Fibroblast of pulmonary artery (primary cell): ENCODE data around the gene MIA.

Source experiments
- DNase-seq: peaks from one replicate; pipeline ENCODE4 v3.0.0-alpha.2; 2010; ENCODE audit warnings: low read depth
- H3K4me3 ChIP-seq: replicated peaks from 2 replicates; pipeline ENCODE4 v1.5.1; 2011; ENCODE audit warnings: low read depth, mild to moderate bottlenecking, control low read depth, low read length, moderate library complexity
- TF ChIP-seq, protein P1 (sequence below): IDR thresholded peaks from 2 replicates; pipeline ENCODE4 v1.5.1; 2011; ENCODE audit warnings: mild to moderate bottlenecking, control low read depth, low read length, inconsistent platforms; ENCODE audit errors: missing control alignments

Gene MIA

DNA sequence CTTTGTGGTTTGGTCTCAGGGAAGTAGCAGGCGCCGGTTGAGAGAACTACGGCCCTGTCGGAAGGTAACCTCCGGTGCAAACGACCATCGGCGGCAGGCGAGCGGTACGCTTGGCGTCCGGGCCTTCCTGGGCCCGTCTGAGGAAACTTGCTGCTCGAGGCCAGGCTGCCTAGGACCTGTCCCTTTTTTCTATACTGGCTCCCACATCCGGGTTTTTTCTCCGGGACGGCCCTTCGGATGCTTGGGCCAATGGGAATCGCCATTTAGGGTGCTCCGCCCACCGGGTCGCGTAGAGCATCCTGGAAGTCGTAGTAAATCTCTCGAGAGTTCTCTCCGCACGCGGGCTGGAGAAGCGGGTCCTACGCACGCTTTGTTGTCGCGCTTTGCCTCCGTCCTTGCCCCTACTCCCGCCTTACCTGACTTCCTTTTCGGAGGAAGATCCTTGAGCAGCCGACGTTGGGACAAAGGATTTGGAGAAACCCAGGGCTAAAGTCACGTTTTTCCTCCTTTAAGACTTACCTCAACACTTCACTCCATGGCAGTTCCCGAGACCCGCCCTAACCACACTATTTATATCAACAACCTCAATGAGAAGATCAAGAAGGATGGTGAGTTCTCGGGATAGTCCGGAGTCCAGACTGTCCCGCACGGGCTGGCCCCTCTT is 24.3 kb upstream of the MIA start, which contains the start of gene SNRPA:
Gene SNRPA, plus strand, starts transcription at position 330 of the 664 bp plus-strand sequence. Its CDS starts 206 bp downstream, at position 536.
- peak; percentile 98 for DNase-seq
- TF ChIP-seq, protein P1, sequence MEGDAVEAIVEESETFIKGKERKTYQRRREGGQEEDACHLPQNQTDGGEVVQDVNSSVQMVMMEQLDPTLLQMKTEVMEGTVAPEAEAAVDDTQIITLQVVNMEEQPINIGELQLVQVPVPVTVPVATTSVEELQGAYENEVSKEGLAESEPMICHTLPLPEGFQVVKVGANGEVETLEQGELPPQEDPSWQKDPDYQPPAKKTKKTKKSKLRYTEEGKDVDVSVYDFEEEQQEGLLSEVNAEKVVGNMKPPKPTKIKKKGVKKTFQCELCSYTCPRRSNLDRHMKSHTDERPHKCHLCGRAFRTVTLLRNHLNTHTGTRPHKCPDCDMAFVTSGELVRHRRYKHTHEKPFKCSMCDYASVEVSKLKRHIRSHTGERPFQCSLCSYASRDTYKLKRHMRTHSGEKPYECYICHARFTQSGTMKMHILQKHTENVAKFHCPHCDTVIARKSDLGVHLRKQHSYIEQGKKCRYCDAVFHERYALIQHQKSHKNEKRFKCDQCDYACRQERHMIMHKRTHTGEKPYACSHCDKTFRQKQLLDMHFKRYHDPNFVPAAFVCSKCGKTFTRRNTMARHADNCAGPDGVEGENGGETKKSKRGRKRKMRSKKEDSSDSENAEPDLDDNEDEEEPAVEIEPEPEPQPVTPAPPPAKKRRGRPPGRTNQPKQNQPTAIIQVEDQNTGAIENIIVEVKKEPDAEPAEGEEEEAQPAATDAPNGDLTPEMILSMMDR = no peak
- H3K4me3 ChIP-seq = peak within 1 kb of the TSS; percentile 98

DNA sequence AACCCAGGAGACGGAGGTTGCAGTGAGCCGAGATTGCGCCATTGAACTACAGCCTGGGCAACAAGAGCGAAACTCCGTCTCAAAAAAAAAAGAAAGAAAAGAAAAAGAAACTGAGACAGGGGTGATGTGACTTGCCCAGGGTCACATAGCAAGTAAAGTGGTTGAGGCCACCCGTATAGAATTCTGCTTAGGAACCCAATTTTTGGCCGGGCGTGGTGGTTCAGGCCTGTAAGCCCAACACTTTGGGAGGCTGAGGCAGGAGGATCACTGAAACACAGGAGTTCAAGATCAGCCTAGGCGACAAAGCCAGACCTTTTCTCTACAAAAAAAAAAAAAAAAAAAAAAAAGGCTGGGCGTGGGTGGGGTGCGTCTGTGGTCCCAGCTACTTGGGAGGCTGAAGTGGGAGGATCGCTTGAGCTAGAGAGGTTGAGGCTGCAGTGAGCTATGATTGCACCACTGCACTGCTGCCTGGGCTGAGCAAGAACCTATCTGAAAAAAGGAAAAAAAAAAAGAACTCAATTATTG is 23.0 kb upstream of the MIA start:
- DNase-seq = no peak
- peak overlapping the region; percentile 98 for H3K4me3 ChIP-seq
- TF ChIP-seq, protein P1 = no peak

DNA sequence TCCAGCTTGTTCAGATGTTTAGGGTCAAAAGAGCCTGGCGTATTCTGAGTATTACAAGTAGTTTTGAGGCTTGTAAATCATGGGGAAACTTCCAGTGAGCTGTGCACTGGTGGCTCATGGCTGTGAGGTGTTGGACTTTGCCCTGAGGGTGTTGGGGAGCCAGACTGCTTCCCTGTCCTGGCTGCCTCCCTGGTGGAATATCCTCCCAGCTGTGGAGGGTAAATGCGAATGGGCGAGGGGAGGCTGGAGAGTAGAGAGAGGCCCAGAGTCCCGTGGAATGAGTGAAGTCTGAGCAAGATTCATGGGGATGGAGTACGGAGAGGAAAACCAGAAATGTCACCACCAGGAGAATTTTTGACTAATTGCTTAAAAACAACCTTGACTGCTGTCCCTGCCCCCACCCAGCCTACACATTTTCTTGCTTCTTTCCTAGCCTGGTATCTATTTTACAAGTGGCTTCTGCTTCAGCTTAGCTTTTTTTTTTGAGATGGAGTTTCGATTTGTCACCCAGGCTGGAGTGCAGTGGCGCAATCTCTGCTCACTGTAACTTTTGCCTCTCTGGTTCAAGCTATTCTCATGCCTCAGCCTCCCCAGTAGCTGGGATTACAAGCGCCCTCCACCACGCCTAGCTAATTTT is 20.6 kb upstream of the MIA start:
- TF ChIP-seq, protein P1 = no peak
- DNase-seq = no peak
- no peak overlapping the region for H3K4me3 ChIP-seq

DNA sequence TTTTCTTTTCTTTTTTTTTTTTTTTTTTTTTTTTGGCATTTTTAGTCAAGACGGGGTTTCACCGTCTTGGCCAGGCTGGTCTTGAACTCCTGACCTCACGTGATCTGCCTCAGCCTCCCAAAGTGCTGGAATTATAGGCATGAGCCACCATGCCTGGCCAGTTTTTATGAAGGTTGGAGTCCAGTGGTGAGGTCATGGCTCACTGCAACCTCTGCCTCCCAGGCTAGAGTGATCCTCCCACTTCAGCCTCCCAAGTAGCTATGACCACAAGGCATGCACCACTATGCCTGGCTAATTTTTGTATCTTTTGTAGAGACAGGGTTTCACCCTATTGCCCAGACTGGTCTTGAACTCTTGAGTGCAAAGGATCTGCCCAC is 20.1 kb upstream of the MIA start:
- DNase-seq = no peak
- TF ChIP-seq, protein P1 = no peak
- H3K4me3 ChIP-seq = no peak overlapping the region

DNA sequence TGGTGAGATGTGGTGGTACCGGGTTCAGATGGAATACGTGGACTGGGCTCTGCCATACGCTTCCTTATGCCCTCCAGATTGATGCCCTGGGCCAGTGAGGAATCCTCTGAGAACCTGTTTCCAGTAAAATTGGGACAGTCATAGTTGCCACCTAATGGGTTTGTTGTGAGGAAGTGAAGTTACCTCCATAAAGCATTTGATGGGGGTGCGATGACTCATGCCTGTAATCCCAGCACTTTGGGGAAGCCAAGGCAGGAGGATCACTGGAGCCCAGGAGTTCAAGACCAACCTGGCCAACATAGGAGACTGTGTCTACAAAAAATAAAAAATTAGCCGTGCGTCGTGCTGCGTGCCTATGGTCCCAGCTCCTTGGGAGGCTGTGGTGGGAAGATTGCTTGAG is 19.5 kb upstream of the MIA start:
- TF ChIP-seq, protein P1 = no peak
- H3K4me3 ChIP-seq = no peak overlapping the region

DNA sequence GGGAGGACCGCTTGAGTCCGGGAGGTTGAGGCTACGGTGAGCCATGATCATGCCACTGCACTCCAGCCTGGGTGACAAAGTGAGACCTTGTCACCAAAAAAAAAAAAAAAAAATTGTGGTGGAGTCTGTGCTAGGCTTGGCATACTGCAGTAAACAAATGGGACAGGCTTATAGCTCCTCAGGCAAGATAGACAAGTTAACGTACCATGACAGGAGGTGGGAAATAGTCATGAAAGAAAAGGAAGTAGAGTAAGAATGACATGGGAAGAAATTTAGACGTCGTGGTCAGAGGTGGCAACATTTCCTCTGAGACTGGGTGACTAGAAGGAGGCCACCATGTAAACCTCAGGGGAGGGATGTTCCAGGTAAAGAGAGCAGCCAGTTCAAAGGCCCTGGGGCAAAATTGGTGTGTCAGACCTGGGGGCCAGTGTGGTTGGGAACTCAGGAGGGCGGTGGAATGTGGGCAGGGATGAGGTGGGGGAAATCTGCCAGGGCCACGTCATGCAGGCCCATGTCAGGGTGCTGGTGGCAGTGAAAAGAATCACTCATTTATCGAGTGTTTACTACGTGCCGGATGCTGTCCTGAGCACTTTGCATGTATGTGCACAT is 18.7 kb upstream of the MIA start:
- no peak overlapping the region for H3K4me3 ChIP-seq
- DNase-seq = no peak
- TF ChIP-seq, protein P1 = no peak

More for the DNA sequence above, 19.5 kb upstream of the MIA start:
- no peak for DNase-seq
